ENCODE data around the gene TLE3.

DNA sequence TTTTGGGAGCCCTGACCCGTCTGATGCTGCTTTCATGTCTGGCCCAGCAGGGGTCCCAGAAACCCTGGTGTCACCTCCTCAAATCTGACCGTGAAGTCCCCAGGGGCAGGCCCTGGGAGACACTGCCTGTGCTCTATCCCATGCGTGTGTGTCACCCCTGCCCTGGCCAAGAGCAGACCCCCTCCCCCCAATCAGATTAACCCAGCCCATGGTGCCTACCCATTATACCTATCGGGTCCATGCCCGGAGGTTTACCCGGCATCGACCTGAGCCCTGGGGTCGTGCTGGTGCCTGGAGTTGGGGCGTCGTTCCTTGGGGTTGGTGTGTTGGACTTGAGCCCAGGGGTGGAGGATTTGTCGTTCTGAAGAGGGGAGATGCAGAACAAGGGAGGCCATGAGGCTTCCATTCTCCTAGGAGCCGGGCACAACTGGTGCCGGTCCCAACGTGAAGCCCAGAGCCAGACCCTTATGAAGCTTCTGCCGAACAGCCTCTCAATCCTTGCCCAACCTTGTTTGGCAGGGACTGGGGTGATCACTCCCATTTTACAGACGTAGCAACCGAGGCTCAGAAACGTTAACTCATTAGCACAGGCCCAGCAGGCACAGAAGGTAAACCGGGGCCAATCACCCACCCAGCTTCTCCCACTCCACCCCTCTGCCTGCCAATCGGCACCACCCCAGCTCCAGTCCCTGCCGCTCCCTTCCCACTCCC, 39.6 kb downstream of the TLE3 start:
- TF ChIP-seq POLR2A (IDR thresholded peaks at IDR 0.05; ENCODE audit: insufficient read depth in 1 of 2, low read depth in 2 of 2, low read length in 2 of 2) (no peak), HIVEP1 (CRISPR knock-in tag; IDR thresholded peaks at IDR 0.05) (no peak)
- TF ChIP-seq, protein P1, sequence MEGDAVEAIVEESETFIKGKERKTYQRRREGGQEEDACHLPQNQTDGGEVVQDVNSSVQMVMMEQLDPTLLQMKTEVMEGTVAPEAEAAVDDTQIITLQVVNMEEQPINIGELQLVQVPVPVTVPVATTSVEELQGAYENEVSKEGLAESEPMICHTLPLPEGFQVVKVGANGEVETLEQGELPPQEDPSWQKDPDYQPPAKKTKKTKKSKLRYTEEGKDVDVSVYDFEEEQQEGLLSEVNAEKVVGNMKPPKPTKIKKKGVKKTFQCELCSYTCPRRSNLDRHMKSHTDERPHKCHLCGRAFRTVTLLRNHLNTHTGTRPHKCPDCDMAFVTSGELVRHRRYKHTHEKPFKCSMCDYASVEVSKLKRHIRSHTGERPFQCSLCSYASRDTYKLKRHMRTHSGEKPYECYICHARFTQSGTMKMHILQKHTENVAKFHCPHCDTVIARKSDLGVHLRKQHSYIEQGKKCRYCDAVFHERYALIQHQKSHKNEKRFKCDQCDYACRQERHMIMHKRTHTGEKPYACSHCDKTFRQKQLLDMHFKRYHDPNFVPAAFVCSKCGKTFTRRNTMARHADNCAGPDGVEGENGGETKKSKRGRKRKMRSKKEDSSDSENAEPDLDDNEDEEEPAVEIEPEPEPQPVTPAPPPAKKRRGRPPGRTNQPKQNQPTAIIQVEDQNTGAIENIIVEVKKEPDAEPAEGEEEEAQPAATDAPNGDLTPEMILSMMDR (CRISPR knock-in tag; IDR thresholded peaks at IDR 0.05): no peak
